ENCODE results near the gene CCR6. TPM values are rescaled to one million over a fixed set of nuclear protein-coding genes. Genes with fewer than 3 reads are reported as not detected.

Gene CCR6
- total RNA-seq, 6 experiments from 2014 or later, result not detected

DNA sequence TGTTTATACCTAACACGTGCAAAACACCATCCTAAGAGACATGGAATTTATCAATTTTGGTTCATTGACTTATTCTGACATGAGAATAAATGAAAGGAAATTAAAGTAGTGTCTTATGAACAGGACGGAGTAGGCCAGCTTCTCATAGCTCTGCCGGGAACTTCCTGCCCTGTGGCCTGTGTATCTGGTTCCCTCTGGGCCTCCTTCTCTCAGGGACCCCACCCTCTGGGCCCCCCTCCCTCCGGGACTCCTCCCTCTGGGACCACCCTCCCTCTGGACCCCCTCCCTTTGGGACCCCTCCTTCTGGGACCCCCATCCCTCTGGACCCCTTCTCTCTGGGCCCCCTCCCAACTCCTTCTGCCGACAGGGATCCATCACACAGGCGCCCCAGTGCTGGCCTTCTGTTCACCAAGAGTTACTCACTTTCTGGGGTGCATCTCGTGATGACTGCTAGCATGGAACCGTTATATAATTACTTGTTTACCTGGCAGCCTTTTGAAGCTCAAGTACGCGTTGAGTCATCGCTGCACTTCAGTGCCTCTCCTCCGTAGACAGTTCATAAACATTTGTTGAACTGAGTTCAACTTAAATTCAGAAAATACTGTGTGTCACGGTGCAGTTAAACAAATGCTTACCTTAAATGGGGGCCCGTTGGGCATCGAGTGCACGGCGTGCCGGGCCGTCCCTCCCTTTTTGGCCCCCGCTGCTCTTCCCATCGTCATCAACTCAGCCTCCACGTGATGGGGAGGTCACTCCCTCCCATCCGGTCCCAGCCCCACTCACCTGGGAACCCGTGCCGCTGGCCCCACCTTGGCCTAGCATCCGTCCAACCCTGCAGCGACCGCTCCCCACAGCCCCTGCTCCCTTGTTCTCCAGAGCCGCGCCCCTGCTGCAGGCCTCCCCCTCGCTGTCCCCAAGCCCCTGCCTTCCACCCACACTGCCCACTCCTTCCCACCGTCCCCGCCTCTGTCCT lies 8.1 kb downstream of the CCR6 start:
- TF ChIP-seq, protein P1, sequence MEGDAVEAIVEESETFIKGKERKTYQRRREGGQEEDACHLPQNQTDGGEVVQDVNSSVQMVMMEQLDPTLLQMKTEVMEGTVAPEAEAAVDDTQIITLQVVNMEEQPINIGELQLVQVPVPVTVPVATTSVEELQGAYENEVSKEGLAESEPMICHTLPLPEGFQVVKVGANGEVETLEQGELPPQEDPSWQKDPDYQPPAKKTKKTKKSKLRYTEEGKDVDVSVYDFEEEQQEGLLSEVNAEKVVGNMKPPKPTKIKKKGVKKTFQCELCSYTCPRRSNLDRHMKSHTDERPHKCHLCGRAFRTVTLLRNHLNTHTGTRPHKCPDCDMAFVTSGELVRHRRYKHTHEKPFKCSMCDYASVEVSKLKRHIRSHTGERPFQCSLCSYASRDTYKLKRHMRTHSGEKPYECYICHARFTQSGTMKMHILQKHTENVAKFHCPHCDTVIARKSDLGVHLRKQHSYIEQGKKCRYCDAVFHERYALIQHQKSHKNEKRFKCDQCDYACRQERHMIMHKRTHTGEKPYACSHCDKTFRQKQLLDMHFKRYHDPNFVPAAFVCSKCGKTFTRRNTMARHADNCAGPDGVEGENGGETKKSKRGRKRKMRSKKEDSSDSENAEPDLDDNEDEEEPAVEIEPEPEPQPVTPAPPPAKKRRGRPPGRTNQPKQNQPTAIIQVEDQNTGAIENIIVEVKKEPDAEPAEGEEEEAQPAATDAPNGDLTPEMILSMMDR (IDR thresholded peaks at IDR 0.05), result no peak
- no peaks in the 10 kb centered on the region for H3K36me3 Mint-ChIP-seq (ENCODE audit: low read depth)
- no peak overlapping the region for H3K4me3 Mint-ChIP-seq
- peaks cover 2% of the 10 kb centered on the region; the same call in 1 of the 2 replicates for H3K27me3 Mint-ChIP-seq (ENCODE audit: insufficient read depth)
- no peaks in the 10 kb centered on the region for H3K4me1 Mint-ChIP-seq (ENCODE audit: low read depth)
- DNase-seq, result no peak
- H3K27ac Mint-ChIP-seq, result no peak overlapping the region
- peaks cover 25% of the 10 kb centered on the region for H3K9me3 Mint-ChIP-seq

DNA sequence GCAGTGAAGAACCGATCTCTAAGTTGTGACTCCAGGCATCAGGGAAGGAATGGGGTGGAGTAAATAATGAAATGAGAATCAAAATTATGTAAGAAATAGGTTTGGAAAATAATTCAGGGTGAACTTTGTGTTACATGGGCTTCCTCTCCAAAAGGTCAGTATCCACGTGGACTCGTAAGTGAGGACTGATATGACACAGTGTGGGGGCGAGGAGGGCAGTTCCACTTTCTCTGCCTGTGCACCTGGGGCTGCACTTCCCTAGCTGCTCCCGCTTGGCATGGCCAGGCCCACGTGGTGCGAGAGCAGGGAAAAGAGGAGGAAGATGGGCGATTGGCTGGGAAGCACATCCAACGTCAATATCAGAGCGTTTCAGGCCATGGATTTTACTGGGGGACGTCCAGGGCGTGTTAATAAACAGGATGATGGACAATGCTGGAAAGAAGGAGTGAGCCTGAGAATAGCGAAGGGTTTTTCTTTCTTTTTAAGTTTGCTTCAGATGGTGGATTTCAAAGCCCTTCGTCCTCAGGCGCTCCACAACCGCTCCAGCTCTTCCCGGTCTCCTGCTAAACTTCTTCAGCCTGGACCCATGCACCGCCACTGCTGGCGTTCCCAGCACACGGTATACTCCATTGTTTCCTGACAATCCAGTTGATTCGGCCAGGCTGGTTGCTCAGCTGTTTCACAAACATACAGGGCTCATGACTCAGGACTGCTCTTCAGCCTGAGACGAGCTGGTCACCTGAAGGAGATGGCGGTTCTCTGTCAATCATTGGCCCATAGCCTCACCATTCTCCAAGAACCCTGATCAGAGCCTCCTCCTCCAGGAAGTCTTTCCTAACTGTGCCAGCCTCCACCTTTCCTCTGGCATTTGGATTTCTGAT lies 11.8 kb downstream of the CCR6 start:
- H3K9me3 Mint-ChIP-seq, result peaks cover 43% of the 10 kb centered on the region
- TF ChIP-seq, protein P1 (IDR thresholded peaks at IDR 0.05), result no peak
- H3K27ac Mint-ChIP-seq, result no peak overlapping the region
- DNase-seq, result no peak
- no peak overlapping the region for H3K4me3 Mint-ChIP-seq
- H3K4me1 Mint-ChIP-seq (ENCODE audit: low read depth), result no peaks in the 10 kb centered on the region
- peaks cover 2% of the 10 kb centered on the region; the same call in 1 of the 2 replicates for H3K27me3 Mint-ChIP-seq (ENCODE audit: insufficient read depth)
- H3K36me3 Mint-ChIP-seq (ENCODE audit: low read depth), result no peaks in the 10 kb centered on the region

DNA sequence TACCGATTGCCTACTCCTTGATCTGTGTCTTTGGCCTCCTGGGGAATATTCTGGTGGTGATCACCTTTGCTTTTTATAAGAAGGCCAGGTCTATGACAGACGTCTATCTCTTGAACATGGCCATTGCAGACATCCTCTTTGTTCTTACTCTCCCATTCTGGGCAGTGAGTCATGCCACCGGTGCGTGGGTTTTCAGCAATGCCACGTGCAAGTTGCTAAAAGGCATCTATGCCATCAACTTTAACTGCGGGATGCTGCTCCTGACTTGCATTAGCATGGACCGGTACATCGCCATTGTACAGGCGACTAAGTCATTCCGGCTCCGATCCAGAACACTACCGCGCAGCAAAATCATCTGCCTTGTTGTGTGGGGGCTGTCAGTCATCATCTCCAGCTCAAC lies 13.5 kb downstream of the CCR6 start:
- no peaks in the 10 kb centered on the region for H3K36me3 Mint-ChIP-seq (ENCODE audit: low read depth)
- no peak overlapping the region for H3K4me3 Mint-ChIP-seq
- DNase-seq, result no peak
- no peak overlapping the region for H3K27ac Mint-ChIP-seq
- no peaks in the 10 kb centered on the region for H3K4me1 Mint-ChIP-seq (ENCODE audit: low read depth)
- peaks cover 54% of the 10 kb centered on the region for H3K9me3 Mint-ChIP-seq
- H3K27me3 Mint-ChIP-seq (ENCODE audit: insufficient read depth), result peaks cover 5% of the 10 kb centered on the region
- TF ChIP-seq, protein P1 (IDR thresholded peaks at IDR 0.05), result no peak

DNA sequence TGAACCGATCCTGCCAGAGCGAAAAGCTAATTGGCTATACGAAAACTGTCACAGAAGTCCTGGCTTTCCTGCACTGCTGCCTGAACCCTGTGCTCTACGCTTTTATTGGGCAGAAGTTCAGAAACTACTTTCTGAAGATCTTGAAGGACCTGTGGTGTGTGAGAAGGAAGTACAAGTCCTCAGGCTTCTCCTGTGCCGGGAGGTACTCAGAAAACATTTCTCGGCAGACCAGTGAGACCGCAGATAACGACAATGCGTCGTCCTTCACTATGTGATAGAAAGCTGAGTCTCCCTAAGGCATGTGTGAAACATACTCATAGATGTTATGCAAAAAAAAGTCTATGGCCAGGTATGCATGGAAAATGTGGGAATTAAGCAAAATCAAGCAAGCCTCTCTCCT lies 14.2 kb downstream of the CCR6 start:
- DNase-seq, result no peak
- Mint-ChIP-seq H3K36me3 (ENCODE audit: low read depth) (no peaks in the 10 kb centered on the region), H3K4me1 (ENCODE audit: low read depth) (no peaks in the 10 kb centered on the region), H3K4me3 (no peak overlapping the region), H3K27ac (no peak overlapping the region), H3K9me3 (peaks cover 51% of the 10 kb centered on the region), H3K27me3 (ENCODE audit: insufficient read depth) (peaks cover 5% of the 10 kb centered on the region)
- TF ChIP-seq, protein P1 (IDR thresholded peaks at IDR 0.05), result no peak

DNA sequence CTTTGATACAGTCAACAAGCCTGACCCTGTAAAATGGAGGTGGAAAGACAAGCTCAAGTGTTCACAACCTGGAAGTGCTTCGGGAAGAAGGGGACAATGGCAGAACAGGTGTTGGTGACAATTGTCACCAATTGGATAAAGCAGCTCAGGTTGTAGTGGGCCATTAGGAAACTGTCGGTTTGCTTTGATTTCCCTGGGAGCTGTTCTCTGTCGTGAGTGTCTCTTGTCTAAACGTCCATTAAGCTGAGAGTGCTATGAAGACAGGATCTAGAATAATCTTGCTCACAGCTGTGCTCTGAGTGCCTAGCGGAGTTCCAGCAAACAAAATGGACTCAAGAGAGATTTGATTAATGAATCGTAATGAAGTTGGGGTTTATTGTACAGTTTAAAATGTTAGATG lies 15.0 kb downstream of the CCR6 start:
- peaks cover 5% of the 10 kb centered on the region for H3K27me3 Mint-ChIP-seq (ENCODE audit: insufficient read depth)

More for the DNA sequence above, 15.0 kb downstream of the CCR6 start:
- peaks cover 48% of the 10 kb centered on the region for H3K9me3 Mint-ChIP-seq
- no peak for DNase-seq
- TF ChIP-seq, protein P1 (IDR thresholded peaks at IDR 0.05), result no peak
- no peak overlapping the region for H3K27ac Mint-ChIP-seq
- no peaks in the 10 kb centered on the region for H3K4me1 Mint-ChIP-seq (ENCODE audit: low read depth)
- H3K36me3 Mint-ChIP-seq (ENCODE audit: low read depth), result no peaks in the 10 kb centered on the region
- H3K4me3 Mint-ChIP-seq, result no peak overlapping the region

Measured in HFFc6 (cell line).